HG02798 (cell line): ENCODE measurements around the gene ERC1.
A peak's percentile ranks its signal among the peaks of the same experiment; 100 is the strongest.

ENCODE experiments used
- ATAC-seq: cut with Tn5 transposase; IDR thresholded peaks from one replicate; pipeline ENCODE4 v1.9.1; 2021; ENCODE audit warnings: mild to moderate bottlenecking; ENCODE audit not compliant: unreplicated experiment, poor library complexity

ERC1 gene

GRCh38 chr12:1534748-1535147 lies 543.7 kb downstream of the ERC1 start:
- peak; percentile 36 for ATAC-seq

- no peak for ATAC-seq
Measured at GRCh38 chr12:1536817-1537216, 545.8 kb downstream of the ERC1 start.

- no peak for ATAC-seq
Measured at GRCh38 chr12:1539135-1539534, 548.1 kb downstream of the ERC1 start.

GRCh38 chr12:1540690-1541089 lies 549.7 kb downstream of the ERC1 start:
- no peak for ATAC-seq

- ATAC-seq = no peak
Measured at GRCh38 chr12:1542599-1542998, 551.6 kb downstream of the ERC1 start.

- ATAC-seq = no peak
Measured at GRCh38 chr12:1544996-1545700, 554.1 kb downstream of the ERC1 start.
